ENCODE measurements around the gene ATP13A3. TPM values are rescaled to one million over a fixed set of nuclear protein-coding genes. Genes with fewer than 3 reads are reported as not detected.
"Not testable (repeated sequence)": the region's sequence is repeated elsewhere in the genome, so short reads cannot be mapped to it uniquely, and the experiment has no call there.

ATP13A3 gene
- total and polyA plus RNA-seq, 9 of the 15 experiments (the other 6 are each of a cell fraction or from before 2014, with no cell fraction given): 16.6 to 135 (median 86.6) TPM

DNA sequence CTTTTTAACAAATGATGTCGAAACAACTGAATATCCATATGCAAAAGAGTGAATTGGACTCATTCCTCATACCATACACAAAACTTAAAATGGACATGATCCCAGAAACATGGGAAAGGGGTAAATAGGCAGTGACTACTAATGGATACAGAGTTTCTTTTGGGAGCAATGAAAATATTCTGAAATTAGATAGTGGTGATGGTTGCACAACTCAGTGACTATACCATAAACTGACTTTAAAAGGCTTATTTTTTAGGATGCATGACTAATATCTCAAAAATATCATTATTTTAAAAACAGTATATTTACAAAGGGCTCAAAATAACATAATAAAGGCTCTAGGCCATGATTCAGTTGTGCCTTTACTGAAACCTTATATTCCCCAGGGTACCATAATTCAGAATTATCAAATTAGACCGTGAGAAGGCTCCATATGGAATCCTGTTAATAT, 16.3 kb upstream of the ATP13A3 start:
- Histone ChIP-seq H2AFZ (ENCODE audit: low read depth, low read length) (no peak overlapping the region), H3K9me1 (ENCODE audit: control insufficient read depth, insufficient read depth, low read length) (no peaks in the 10 kb centered on the region), H3K4me1 (replicated peaks in 1 of 2; ENCODE audit: control insufficient read depth in 2 of 2, insufficient read depth in 2 of 2, low read length in 2 of 2) (peaks cover 0 to 3% of the 10 kb centered on the region in 2 experiments; a peak in 1 of 5 replicates), H3K9ac (ENCODE audit: insufficient read depth in 1 of 2, low read depth in 2 of 2, low read length in 2 of 2) (no peak overlapping the region), H3K27ac (ENCODE audit: extremely low read depth, low read depth, low read length) (no peak overlapping the region), H3K36me3 (ENCODE audit: control insufficient read depth, insufficient read depth, low read length) (no peaks in the 10 kb centered on the region), H3K4me2 (ENCODE audit: insufficient read depth, low read length) (no peak overlapping the region), H3K79me2 (ENCODE audit: control insufficient read depth, insufficient read depth, low read length) (no peaks in the 10 kb centered on the region), H3K4me3 (no peak overlapping the region), H3K9me3 (replicated peaks; ENCODE audit: control insufficient read depth, insufficient read depth, low read depth, low read length) (no peaks in the 10 kb centered on the region), H4K20me1 (replicated peaks; ENCODE audit: control insufficient read depth, insufficient read depth, low read length) (no peaks in the 10 kb centered on the region), H3K27me3 (ENCODE audit: control insufficient read depth in 2 of 2, insufficient read depth in 2 of 2, low read length in 2 of 2) (no peaks in the 10 kb centered on the region)
- POLR2A ChIA-PET: no interaction called here
- FAIRE-seq: no peak
- no TSS peak for BruUV-seq (replicated peaks)
- TF ChIP-seq KDM1A (IDR thresholded peaks at IDR 0.05) (no peak), ZNF76 (CRISPR knock-in tag; IDR thresholded peaks at IDR 0.05; ENCODE audit: borderline replicate concordance) (no peak), ZNF184 (CRISPR knock-in tag; IDR thresholded peaks at IDR 0.05) (no peak), PTRF (tag; IDR thresholded peaks at IDR 0.05) (no peak), TARDBP (IDR thresholded peaks at IDR 0.05) (no peak), RNF2 (IDR thresholded peaks at IDR 0.05) (no peak), MCM2 (IDR thresholded peaks at IDR 0.05; ENCODE audit: low read depth) (no peak), ZNF79 (CRISPR knock-in tag; IDR thresholded peaks at IDR 0.05; ENCODE audit: low read depth) (no peak), PHF8 (IDR thresholded peaks at IDR 0.05; ENCODE audit: borderline replicate concordance, low read length) (no peak)
- WGBS (ENCODE audit: insufficient coverage, low coverage, missing lambda C conversion rate): 67% methylated on average over 2 of the region's 2 CpGs
- in situ Hi-C loops (cut with MboI) (no loop called here), intact Hi-C loops (cut with micrococcal nuclease) (no loop called here)
- no peak for ATAC-seq
- DNase-seq (ENCODE audit: extremely low read depth in 1 of 4, low spot score in 3 of 4): no peak
- CTCF ChIA-PET (ENCODE audit: low intra/inter-chr PET ratio): no interaction called here

- CTCF ChIA-PET (ENCODE audit: low intra/inter-chr PET ratio): no interaction called here
These were observed 13.4 kb upstream of the ATP13A3 start for GRCh38 chr3:194500198-194500597.

GRCh38 chr3:194499516-194499915, 12.7 kb upstream of the ATP13A3 start:
- H2AFZ ChIP-seq (ENCODE audit: low read depth, low read length); BruUV-seq (replicated peaks); POLR2A ChIA-PET; H3K4me2 ChIP-seq (ENCODE audit: insufficient read depth, low read length); FAIRE-seq; H3K4me1 ChIP-seq (replicated peaks in 1 of 2; ENCODE audit: control insufficient read depth in 2 of 2, insufficient read depth in 2 of 2, low read length in 2 of 2); H3K9me1 ChIP-seq (ENCODE audit: control insufficient read depth, insufficient read depth, low read length); H3K4me3 ChIP-seq; H3K79me2 ChIP-seq (ENCODE audit: control insufficient read depth, insufficient read depth, low read length); in situ Hi-C loops (cut with MboI); H3K27me3 ChIP-seq (ENCODE audit: control insufficient read depth in 2 of 2, insufficient read depth in 2 of 2, low read length in 2 of 2); intact Hi-C loops (cut with micrococcal nuclease); H3K36me3 ChIP-seq (ENCODE audit: control insufficient read depth, insufficient read depth, low read length); H3K9ac ChIP-seq (ENCODE audit: insufficient read depth in 1 of 2, low read depth in 2 of 2, low read length in 2 of 2); H3K9me3 ChIP-seq (replicated peaks; ENCODE audit: control insufficient read depth, insufficient read depth, low read depth, low read length); H3K27ac ChIP-seq (ENCODE audit: extremely low read depth, low read depth, low read length); DNase-seq (ENCODE audit: extremely low read depth in 1 of 4, low spot score in 3 of 4); ATAC-seq; H4K20me1 ChIP-seq (replicated peaks; ENCODE audit: control insufficient read depth, insufficient read depth, low read length); CTCF ChIA-PET (ENCODE audit: low intra/inter-chr PET ratio): not testable (repeated sequence)
- WGBS (ENCODE audit: insufficient coverage, low coverage, missing lambda C conversion rate): 66% methylated on average over 6 of the region's 6 CpGs

More at GRCh38 chr3:194500198-194500597, 13.4 kb upstream of the ATP13A3 start:
- POLR2A ChIA-PET: no interaction called here
- no peak overlapping the region for H3K27ac ChIP-seq (ENCODE audit: extremely low read depth, low read depth, low read length)
- H3K4me2 ChIP-seq (ENCODE audit: insufficient read depth, low read length): no peak overlapping the region
- no peak overlapping the region for H2AFZ ChIP-seq (ENCODE audit: low read depth, low read length)
- BruUV-seq (replicated peaks): no TSS peak
- H3K36me3 ChIP-seq (ENCODE audit: control insufficient read depth, insufficient read depth, low read length): no peaks in the 10 kb centered on the region
- FAIRE-seq (no peak), ATAC-seq (no peak), DNase-seq (ENCODE audit: extremely low read depth in 1 of 4, low spot score in 3 of 4) (no peak)
- in situ Hi-C loops (cut with MboI): no loop called here
- intact Hi-C loops (cut with micrococcal nuclease): no loop called here
- H3K4me1 ChIP-seq (replicated peaks in 1 of 2; ENCODE audit: control insufficient read depth in 2 of 2, insufficient read depth in 2 of 2, low read length in 2 of 2): 0 out of 5 replicates have a peak, but pooled peaks cover 0 to 2% of the 10 kb centered on the region in 2 experiments
- H3K9me3 ChIP-seq (replicated peaks; ENCODE audit: control insufficient read depth, insufficient read depth, low read depth, low read length): no peaks in the 10 kb centered on the region
- no peak overlapping the region for H3K4me3 ChIP-seq
- TF ChIP-seq NR2C1 (IDR thresholded peaks at IDR 0.05) (no peak), NR2C1 (tag; IDR thresholded peaks at IDR 0.05) (no peak)
- no peaks in the 10 kb centered on the region for H3K9me1 ChIP-seq (ENCODE audit: control insufficient read depth, insufficient read depth, low read length)
- no peak overlapping the region for H3K9ac ChIP-seq (ENCODE audit: insufficient read depth in 1 of 2, low read depth in 2 of 2, low read length in 2 of 2)
- no peaks in the 10 kb centered on the region for H3K79me2 ChIP-seq (ENCODE audit: control insufficient read depth, insufficient read depth, low read length)
- no peaks in the 10 kb centered on the region for H3K27me3 ChIP-seq (ENCODE audit: control insufficient read depth in 2 of 2, insufficient read depth in 2 of 2, low read length in 2 of 2)
- H4K20me1 ChIP-seq (replicated peaks; ENCODE audit: control insufficient read depth, insufficient read depth, low read length): no peaks in the 10 kb centered on the region
